GM19463 (cell line): ENCODE results near the gene SYT13.

Experiments used
- ATAC-seq: cut with Tn5 transposase; IDR thresholded peaks from one replicate; pipeline ENCODE4 v1.9.1; 2021; ENCODE audit warnings: mild to moderate bottlenecking, moderate library complexity; ENCODE audit not compliant: unreplicated experiment

SYT13 gene

GRCh38 chr11:45313171-45313865 is 27.2 kb upstream of the SYT13 start:
- ATAC-seq: no peak

- no peak for ATAC-seq
Measured at GRCh38 chr11:45305874-45306623, 19.9 kb upstream of the SYT13 start.

GRCh38 chr11:45304992-45305335 is 18.8 kb upstream of the SYT13 start:
- ATAC-seq: no peak

GRCh38 chr11:45304111-45304991 is 18.2 kb upstream of the SYT13 start:
- ATAC-seq: no peak

GRCh38 chr11:45303316-45303715 is 17.2 kb upstream of the SYT13 start:
- no peak for ATAC-seq

GRCh38 chr11:45301537-45302246 is 15.6 kb upstream of the SYT13 start:
- no peak for ATAC-seq

GRCh38 chr11:45300715-45301114 is 14.6 kb upstream of the SYT13 start:
- no peak for ATAC-seq

GRCh38 chr11:45298718-45299117 is 12.6 kb upstream of the SYT13 start:
- ATAC-seq: no peak

- no peak for ATAC-seq
Measured at GRCh38 chr11:45296075-45296474, 9.9 kb upstream of the SYT13 start.

- no peak for ATAC-seq
Measured at GRCh38 chr11:45294499-45294898, 8.4 kb upstream of the SYT13 start.

GRCh38 chr11:45293566-45294192 is 7.5 kb upstream of the SYT13 start:
- ATAC-seq: peak; percentile 57

- no peak for ATAC-seq
Measured at GRCh38 chr11:45290586-45290985, 4.4 kb upstream of the SYT13 start.

- ATAC-seq: no peak
Measured at GRCh38 chr11:45289369-45289768, 3.2 kb upstream of the SYT13 start.

- no peak for ATAC-seq
Measured at GRCh38 chr11:45288339-45288738, 2.2 kb upstream of the SYT13 start.

- ATAC-seq: no peak
Measured at GRCh38 chr11:45287316-45287903, 1.3 kb upstream of the SYT13 start.

- no peak for ATAC-seq
Measured at GRCh38 chr11:45285250-45285828, 802 bp downstream of the SYT13 start.

GRCh38 chr11:45282081-45282480 is 4.1 kb downstream of the SYT13 start:
- ATAC-seq: no peak

GRCh38 chr11:45280449-45280848 is 5.7 kb downstream of the SYT13 start:
- ATAC-seq: no peak

GRCh38 chr11:45279645-45280044 is 6.5 kb downstream of the SYT13 start:
- no peak for ATAC-seq

- ATAC-seq: no peak
Measured at GRCh38 chr11:45278714-45279113, 7.4 kb downstream of the SYT13 start.
